Erythroblast (primary cell): ENCODE data around the gene TEKT5.
"Not testable (repeated sequence)": the region's sequence is repeated elsewhere in the genome, so short reads cannot be mapped to it uniquely, and the experiment has no call there.

Experiments
- DNase-seq, 2 experiments: peaks; one replicate each; lab custom pipeline; 2025; lab: John Stamatoyannopoulos, UW
- GATA1 ChIP-seq: IDR thresholded peaks from 2 replicates; pipeline ENCODE4 v1.6.1; 2011; ENCODE audit warnings: low read depth, mild to moderate bottlenecking, control low read depth, low read length, moderate library complexity
- POLR2A ChIP-seq: IDR thresholded peaks from 2 replicates; pipeline ENCODE4 v1.6.1; 2011; ENCODE audit warnings: mild to moderate bottlenecking, low read length

TEKT5 gene

DNA sequence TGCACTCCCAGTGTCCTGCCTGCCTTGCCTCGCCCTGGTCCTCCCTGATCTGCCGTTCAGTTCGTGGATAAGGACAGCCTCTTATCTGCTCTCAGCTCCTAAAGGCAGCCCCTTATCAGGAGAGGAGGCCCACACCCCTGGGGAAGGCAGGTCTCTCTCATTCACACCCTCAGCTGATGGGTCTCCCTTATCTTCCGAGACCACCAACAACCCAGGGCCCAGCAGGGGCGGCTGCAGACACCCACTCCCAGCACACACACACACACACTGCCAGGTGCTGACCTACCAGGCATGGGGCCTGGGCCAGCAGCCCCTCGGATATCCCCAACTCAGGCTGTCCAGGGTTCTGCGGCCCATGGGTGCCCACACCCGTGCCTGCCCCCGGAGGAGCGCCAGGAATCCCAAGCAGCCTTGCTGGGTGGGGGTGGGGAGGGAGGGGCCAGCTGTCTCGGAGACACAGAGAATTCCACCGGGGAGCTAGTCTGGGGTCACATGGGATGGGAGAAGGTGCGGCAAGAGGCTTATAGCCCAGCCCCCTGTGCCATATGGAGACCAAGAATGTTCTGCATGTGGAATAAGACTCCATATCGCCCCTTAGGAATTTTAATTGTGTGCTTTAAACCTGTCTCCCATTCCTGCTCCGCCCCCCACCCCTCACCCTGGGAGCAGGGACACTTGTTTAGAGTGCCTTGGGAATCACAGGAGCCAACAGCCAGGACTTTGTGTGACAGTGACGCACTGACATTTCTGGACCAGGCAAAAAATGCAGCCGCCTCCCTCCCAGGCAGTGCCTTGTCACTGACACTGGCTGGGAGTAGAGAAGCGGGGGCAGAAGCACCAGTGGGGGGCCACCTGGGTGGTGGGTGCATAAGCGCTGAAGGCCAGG lies 72.5 kb downstream of the TEKT5 start:
- TF ChIP-seq GATA1, result no peak
- no peak for TF ChIP-seq POLR2A
- DNase-seq, result peak; percentile 67 to 88

DNA sequence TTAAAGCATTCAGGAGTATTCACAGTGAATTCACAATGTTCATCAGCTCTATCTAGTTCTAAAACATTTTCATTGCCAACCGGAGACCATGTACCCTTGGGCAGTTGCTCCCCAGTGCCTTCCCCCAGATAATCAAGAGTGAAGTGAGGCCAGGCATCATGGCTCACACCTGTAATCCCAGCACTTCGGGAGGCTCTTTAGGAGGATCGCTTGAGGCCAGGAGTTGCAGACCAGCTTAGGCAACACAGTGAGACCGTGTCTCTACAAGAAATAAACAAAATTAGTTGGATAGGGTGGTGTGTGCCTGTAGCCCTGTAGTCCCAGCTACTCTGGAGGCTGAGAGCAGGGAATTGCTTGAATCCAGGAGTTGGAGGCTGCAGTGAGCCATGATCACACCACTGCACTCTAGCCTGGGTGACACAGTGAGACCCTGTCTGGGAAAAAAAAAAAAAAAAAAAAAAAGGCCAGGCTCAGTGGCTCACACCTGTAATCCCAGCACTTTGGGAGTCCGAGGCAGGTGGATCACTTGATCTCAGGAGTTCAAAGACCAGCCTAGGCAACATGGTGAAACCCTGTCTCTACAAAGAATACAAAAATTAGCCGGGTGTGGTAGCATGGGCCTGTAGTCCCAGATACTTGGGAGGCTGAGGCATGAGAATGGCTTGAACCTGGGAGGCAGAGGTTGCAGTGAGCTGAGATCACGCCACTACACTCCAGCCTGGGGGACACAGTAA lies 73.3 kb downstream of the TEKT5 start:
- not testable (repeated sequence) for DNase-seq

DNA sequence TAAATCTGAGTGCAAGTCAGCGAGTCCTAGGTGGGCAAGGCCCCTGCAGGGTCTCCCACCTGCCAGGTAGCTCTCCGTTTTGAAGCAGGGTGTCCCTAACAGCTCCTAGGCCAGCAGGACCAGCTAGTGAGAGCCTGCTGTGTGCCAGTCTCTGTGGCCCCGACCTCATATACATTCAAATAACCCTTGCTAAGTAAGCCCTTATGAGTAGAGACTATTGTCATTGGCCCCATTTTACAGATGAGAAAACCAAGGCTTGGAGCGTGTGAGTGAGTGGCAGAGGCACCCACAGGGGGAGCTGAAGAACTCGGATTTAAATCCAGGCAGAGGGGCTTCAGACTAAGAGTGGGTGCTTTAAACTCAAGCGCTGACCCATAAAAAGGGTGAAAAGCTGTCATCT lies 74.6 kb downstream of the TEKT5 start:
- peak in 1 of 2 experiments; percentile 30 for DNase-seq
- no peak for TF ChIP-seq POLR2A
- TF ChIP-seq GATA1, result no peak

DNA sequence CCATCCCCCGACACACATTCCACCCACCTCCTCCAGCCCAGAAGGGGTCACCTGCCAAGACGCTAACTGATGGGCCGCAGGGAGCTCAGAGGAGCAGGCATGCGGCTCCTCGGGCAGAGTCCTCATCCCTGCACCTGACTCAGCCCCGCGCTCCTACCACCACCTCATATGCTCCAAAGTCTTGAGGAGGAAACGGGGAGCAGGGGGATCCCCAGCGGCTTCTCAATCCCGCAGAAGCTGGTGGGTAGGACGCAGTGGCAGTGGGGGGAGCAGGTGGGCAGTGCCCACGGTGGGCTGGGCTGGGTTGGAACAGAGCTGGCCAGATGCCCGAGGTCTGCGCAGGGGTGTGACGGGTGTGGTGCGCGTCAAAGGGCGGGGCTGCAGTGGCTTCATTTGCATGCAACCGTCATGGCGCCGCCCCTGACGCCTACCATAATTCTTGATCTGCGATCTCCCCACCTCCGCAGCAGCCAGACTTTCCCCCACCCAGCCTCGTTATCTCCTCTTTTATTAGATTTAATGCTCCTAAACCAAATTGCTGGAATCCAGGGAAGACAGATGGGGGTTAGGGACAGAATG lies 75.4 kb downstream of the TEKT5 start:
- TF ChIP-seq POLR2A, result no peak
- TF ChIP-seq GATA1, result no peak

DNA sequence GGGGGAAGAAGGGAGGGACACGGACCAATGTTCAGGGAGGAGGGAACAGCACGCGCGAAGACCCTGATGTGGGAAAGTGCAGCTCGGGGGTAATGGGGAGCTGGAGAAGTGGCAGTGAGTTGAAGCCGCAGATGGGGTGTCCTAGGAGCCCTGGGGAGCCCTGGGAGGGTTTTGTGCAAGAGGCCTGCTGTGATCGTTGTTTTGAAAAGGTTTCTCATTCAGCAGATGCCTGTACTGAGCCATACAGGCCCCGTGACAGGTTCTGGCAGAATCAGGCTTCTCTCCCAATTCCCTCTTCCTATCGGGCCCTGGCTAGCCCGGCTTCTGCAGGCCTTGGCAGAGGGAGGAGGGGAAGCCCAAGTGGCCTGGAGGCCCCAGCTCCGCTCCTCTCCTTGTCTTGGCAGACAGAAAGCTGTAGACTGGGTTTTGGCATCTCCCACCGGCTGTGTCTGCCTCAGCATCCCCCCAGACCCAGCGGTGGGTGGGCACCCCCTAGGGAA lies 76.0 kb downstream of the TEKT5 start:
- no peak for DNase-seq
- no peak for TF ChIP-seq GATA1
- TF ChIP-seq POLR2A, result no peak

More for the DNA sequence above, 75.4 kb downstream of the TEKT5 start:
- DNase-seq, result peak; percentile 90

DNA sequence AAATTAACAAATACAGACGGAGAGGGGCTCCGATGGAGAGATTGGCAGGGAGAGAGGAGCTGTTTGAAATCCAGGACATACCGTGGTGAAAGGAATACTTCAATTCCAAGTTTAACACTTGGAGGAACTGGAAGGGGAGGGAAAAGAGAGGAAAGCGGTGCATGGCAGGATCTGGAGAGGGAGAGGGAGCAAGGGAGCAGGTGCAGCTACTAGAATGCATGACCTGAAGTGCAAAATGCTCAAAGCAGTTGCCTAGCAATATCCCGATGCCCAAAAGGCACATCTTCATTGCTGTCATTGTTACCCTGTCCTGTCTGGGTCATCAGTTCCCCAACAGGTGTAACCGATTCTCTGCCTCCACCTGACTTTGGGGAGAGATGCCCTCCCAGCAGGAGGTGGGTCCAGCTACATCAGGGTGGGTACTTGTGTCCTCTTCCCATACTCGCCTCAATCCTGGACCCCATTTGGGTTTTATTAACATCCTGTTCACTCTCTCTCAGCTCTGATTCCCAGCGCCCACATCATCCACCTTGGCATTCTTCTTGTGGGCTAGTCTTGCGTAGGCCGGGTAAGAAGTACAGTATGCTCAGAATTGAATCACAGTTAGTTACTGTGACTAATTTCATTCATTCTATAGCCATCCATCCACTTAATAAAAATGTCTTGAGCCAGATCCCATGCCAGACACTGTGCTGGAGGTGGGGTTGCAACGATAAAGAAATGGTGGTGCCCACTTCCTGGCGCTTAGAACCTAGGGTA lies 76.9 kb downstream of the TEKT5 start:
- DNase-seq, result no peak
- no peak for TF ChIP-seq GATA1
- TF ChIP-seq POLR2A, result no peak

DNA sequence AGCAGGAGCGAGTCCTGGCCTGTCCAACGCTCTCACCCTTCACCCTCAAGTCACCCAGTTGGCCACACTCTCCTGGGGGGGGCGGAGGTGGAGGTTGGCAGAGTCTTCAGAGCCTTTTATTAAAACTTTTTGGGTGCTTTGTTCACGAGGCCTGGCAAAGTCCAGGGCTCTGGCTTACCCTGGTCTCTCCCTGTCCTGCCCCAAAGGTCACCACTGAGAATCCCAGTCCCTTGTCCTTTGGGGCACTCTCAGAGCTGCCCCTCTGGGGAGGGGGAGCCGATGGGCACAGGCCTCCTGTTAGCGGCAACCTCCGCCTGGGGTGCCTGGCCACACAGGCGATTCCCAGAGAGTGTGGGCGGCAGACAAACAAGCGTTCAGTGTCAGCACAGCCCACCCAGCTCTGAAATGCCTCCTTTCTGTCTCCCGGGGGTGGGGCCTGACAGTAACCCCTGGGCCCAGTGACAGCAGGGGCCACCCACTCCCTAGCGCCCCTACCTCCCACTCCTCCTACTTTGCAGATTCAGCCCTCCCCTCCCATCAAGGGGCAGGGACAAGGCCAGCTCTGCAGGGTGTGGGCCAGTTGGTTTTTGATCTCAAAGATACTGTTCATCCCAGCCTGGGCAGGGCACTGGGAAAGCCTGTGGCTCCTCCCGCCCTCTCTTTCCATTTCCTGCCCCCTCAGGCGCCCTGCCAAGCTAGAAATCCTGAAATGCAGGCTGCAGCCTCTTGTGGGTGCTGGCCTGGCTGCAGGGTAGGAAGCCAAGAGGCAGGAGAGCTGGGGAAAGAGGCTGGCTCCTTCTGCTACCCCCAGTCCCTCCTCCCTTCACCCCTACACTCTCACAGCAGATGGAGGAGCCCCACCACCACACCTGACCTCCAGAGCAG lies 77.7 kb downstream of the TEKT5 start:
- TF ChIP-seq GATA1 (no peak), POLR2A (no peak)
- DNase-seq, result peak; percentile 24

DNA sequence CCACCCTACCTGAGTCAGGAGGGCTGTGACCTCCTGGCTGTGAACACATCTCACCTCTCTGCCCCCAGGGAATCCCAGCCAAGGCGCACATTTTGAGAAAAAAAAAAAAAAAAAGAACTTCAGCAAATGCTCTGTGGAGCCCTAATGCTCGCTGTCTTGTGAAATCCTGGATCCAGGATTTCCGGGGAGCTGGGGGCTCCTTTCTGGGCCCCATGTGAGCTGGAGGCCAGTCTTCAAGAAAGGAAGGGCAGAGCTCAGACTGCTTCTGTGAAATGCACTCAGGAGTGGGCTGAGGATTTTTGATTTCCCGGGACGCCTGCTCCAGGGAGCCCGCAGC lies 78.3 kb downstream of the TEKT5 start:
- DNase-seq, result no peak
- TF ChIP-seq POLR2A (no peak), GATA1 (no peak)

DNA sequence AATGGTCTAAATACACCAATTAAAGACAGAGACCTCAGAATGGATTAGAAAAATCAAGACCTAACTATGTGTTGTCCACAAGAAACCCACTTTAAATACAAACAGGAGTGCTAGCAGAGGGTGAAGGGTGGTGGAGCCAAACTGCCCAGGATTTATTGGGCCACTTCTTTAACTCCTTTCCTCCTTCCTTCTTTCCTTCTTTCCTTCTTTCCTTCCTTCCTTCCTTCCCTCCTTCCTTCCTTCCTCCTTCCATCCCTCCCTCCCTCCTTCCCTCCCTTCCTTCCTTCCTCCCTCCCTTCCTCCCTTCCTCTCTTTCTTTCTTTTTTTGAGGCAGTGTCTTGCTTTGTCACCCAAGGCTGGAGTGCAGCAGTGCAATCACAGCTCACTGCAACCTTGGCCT lies 80.0 kb downstream of the TEKT5 start:
- TF ChIP-seq POLR2A, result no peak
- TF ChIP-seq GATA1, result no peak
- no peak for DNase-seq

DNA sequence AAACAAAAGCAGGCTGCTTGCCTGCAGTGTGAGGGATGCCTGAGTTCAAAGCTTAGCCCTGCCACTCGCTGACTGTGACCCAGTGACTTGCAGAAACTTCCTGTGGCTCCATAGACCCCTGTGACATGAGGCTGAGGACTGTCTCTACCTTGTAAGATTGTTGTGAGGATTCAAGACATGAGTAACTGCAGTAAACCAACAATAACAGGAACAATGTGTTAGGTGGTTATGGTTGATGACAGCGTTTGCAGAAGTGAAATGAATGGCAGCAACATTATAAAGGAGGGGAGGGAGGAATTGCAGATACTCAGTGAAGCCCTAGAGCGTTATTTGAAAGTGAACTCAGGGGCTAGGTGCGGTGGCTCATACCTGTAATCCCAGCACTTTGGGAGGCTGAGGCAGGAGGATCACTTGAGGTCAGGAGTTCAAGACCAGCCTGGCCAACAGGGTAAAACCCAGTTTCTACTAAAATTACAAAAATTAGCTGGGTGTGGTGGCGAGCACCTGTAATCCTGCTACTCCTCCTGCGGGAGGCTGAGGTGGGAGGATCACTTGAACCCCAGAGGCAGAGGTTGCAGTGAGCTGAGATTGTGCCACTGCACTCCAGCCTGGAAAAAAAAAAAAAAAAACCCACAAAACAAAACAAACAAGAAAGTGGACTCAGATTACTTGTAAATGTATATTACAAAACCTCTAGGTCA lies 80.8 kb downstream of the TEKT5 start:
- DNase-seq, result no peak
- TF ChIP-seq POLR2A, result no peak
- TF ChIP-seq GATA1, result no peak

DNA sequence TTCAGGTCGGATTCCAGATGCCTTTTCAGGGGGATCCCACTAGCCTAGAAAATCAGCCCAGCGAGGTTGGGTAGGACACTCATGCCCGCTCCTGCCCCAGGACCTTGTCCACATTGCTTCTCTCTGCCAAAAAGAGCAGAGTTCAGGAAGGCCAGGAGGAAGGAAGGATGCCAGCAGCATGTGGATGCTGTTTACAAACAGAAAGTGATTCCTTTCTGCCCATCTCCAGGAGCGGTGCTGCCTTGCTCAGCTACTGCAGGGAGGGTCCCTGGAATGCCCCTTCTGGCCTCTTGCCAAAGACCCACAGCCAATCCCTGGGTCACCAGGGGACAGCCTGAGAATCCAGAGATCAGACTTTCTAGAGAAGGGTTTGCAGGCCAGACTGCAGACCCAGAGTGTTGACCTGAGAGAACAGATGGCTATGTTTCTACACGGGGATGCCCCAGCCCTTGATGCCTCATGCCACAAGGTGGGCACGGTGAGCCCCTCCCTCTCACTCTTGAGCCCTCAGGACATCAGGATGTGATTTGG lies 82.0 kb downstream of the TEKT5 start:
- TF ChIP-seq GATA1 (no peak), POLR2A (no peak)
- DNase-seq, result no peak

DNA sequence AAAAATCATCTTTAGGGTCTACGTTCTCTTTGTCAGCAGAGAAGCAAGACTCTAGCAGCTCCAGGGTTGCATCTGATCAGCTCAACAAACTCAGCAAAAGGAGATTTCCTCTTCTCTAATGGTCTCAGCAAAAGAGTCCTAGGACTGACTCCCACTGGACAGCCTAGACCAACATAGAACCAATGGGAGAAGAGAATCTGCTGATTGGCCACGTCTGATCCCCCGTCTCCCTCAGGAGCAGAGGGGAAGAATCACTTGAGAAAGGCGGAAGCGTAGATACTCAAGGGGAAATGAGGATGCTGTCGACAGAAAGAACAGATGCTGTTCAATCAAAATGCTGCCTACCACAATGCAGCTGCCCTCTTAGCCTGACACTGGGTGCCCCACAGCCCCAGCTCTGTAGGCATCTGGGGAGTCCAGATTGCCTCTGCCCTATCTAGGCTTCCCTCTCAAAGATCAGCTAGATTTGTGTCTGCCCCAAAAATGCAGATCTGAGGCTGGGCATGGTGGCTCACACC lies 82.8 kb downstream of the TEKT5 start:
- no peak for TF ChIP-seq POLR2A
- no peak for TF ChIP-seq GATA1
- no peak for DNase-seq
